ENCODE results near the gene MAD2L2. TPM values are rescaled to one million over a fixed set of nuclear protein-coding genes. Genes with fewer than 3 reads are reported as not detected.

Gene MAD2L2
- total and polyA plus RNA-seq, 9 of the 15 experiments (the other 6 are each of a cell fraction or from before 2014, with no cell fraction given), result 12.4 to 286 (median 143) TPM

DNA sequence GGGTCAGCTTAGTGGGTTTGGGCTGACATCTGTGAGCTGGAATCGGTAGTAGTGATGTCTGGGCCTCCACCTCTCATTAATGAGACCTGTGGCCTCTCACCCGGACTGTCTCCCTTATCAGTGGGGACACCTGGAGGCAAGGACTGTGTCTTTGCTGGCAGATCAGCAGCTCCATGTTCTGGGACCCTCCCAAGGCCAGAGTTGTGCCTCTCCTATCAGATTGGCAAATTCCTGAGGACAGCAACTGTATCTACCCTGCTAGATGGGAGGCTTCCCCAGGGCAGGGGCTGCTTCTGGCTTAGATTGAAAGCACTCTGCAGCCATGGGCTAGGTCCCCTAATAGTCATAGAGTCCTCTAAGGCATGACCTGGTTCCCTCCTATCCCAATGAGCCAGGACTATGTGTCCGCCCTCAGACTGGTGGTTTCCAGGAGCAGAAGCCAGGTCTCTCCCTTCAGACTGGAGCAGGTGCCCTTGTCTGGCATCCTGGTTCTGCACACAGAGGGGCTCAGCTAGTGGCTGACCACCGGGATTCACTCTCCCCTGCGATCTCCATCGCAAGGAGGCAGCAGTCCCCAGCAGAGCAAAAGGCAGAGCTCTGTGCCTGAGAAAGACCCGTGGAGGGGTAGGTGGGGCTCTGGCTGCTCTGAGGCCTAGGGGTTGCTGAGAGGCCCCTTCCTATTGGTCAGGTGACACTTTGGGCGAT is 16.4 kb upstream of the MAD2L2 start (continued):
- TF ChIP-seq ZFX (CRISPR knock-in tag; IDR thresholded peaks at IDR 0.05) (peak; percentile 45), TEAD4 (IDR thresholded peaks at IDR 0.05; ENCODE audit: low read length) (peak; percentile 75), TEAD4 (CRISPR knock-in tag; IDR thresholded peaks at IDR 0.05; ENCODE audit: borderline replicate concordance) (no peak), DPF2 (IDR thresholded peaks at IDR 0.05) (peak; percentile 83), NR2C1 (IDR thresholded peaks at IDR 0.05) (peak; percentile 22; the same call in 1 of the 2 replicates), NR2C1 (tag; IDR thresholded peaks at IDR 0.05) (no peak), CBFA2T2 (conservative IDR thresholded peaks at IDR 0.05) (peak; percentile 86), SP1 (CRISPR knock-in tag; IDR thresholded peaks at IDR 0.05) (0 out of 2 replicates have a peak, but pooled peaks have one; percentile 27), JUND (IDR thresholded peaks at IDR 0.05; ENCODE audit: borderline replicate concordance, low read depth, low read length) (0 out of 2 replicates have a peak, but pooled peaks have one; percentile 14), JUND (tag; IDR thresholded peaks at IDR 0.05; ENCODE audit: borderline replicate concordance, low read depth, low read length) (no peak), TBL1XR1 (IDR thresholded peaks at IDR 0.05; ENCODE audit: low read length in 2 of 2) (peak in 1 of 2 experiments; percentile 42; a peak in 1 of 4 replicates), NCOR1 (IDR thresholded peaks at IDR 0.05) (peak; percentile 81), SMARCA4 (IDR thresholded peaks at IDR 0.05) (peak; percentile 59), ARID1B (IDR thresholded peaks at IDR 0.05) (peak; percentile 88), RCOR1 (IDR thresholded peaks at IDR 0.05; ENCODE audit: borderline replicate concordance in 1 of 2, low read depth in 2 of 2, low read length in 2 of 2) (peak; percentile 41 to 66; a peak in 2 of 4 replicates), ZEB2 (IDR thresholded peaks at IDR 0.05) (peak; percentile 50; the same call in 1 of the 2 replicates), ZNF586 (CRISPR knock-in tag; conservative IDR thresholded peaks at IDR 0.05) (no peak), MEIS2 (IDR thresholded peaks at IDR 0.05; ENCODE audit: partially characterized antibody) (peak; percentile 37), NFIC (IDR thresholded peaks at IDR 0.05) (peak; percentile 62), ZFP36 (IDR thresholded peaks at IDR 0.05; ENCODE audit: low read depth, low read length, partially characterized antibody) (peak; percentile 30), POLR2AphosphoS5 (IDR thresholded peaks at IDR 0.05; ENCODE audit: control insufficient read depth, insufficient read depth, low read depth, low read length) (peak; percentile 70), ZKSCAN1 (IDR thresholded peaks at IDR 0.05; ENCODE audit: low read depth, low read length) (0 out of 2 replicates have a peak, but pooled peaks have one; percentile 24)
- TF ChIP-seq, protein P1, sequence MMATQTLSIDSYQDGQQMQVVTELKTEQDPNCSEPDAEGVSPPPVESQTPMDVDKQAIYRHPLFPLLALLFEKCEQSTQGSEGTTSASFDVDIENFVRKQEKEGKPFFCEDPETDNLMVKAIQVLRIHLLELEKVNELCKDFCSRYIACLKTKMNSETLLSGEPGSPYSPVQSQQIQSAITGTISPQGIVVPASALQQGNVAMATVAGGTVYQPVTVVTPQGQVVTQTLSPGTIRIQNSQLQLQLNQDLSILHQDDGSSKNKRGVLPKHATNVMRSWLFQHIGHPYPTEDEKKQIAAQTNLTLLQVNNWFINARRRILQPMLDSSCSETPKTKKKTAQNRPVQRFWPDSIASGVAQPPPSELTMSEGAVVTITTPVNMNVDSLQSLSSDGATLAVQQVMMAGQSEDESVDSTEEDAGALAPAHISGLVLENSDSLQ (IDR thresholded peaks at IDR 0.05), result peak; percentile 13; the same call in 1 of the 2 replicates
